Naive thymus-derived CD4-positive, alpha-beta T cell (primary cell): ENCODE results near the gene PIK3CB. TPM values are rescaled to one million over a fixed set of nuclear protein-coding genes. Genes with fewer than 3 reads are reported as not detected.
A peak's percentile ranks its signal among the peaks of the same experiment; 100 is the strongest.

Source experiments
- ATAC-seq: fragments of 150-1000 bp; cut with Tn5 transposase; 2 replicates; pipeline ENCODE4 v1.10.0; 2021; ENCODE audit warnings: mild to moderate bottlenecking, moderate library complexity
- CTCF ChIA-PET: fragments of 350-600 bp; sonication (Branson Sonifier 250); formaldehyde crosslinking; loops from one replicate; lab custom pipeline; 2021; ENCODE audit warnings: antibody characterized with exemption; lab: Charles Lee
- POLR2A ChIA-PET: fragments of 350-600 bp; sonication (Branson Sonifier 250); formaldehyde crosslinking; loops from one replicate; lab custom pipeline; 2021; ENCODE audit warnings: antibody characterized with exemption, inconsistent platforms; lab: Charles Lee
- DNase-seq, 9 donors: peaks; one replicate each; pipeline versions ENCODE4 v3.0.0 to v3.0.0-alpha.2; 2020 to 2022; ENCODE audit warnings: mixed read lengths in 1 of 9
- H3K27ac ChIP-seq: one replicate; pipeline ENCODE4 v1.7.0; 2013; ENCODE audit warnings: mild to moderate bottlenecking, low read depth, low read length, moderate library complexity
- H3K27me3 ChIP-seq, 2 donors: one replicate each; pipeline ENCODE4 v1.7.0; 2013; ENCODE audit warnings: low read length in 2 of 2, mild to moderate bottlenecking in 2 of 2, moderate library complexity in 2 of 2; ENCODE audit not compliant: control insufficient read depth in 2 of 2, insufficient read depth in 2 of 2
- H3K36me3 ChIP-seq, 3 experiments: 1 replicate in 2 of 3; 2 replicates in 1 of 3; pipeline ENCODE4 v1.7.0; 2013; ENCODE audit warnings: low read length in 3 of 3, mild to moderate bottlenecking in 3 of 3, moderate library complexity in 1 of 3; ENCODE audit not compliant: insufficient read depth in 3 of 3, control insufficient read depth in 2 of 3
- H3K4me1 ChIP-seq, 2 donors: one replicate each; pipeline ENCODE4 v1.7.0; 2013; ENCODE audit warnings: low read length in 2 of 2, mild to moderate bottlenecking in 2 of 2, moderate library complexity in 1 of 2; ENCODE audit not compliant: control insufficient read depth in 2 of 2, insufficient read depth in 2 of 2
- H3K4me3 ChIP-seq: 2 replicates; pipeline ENCODE4 v1.7.0; 2013; ENCODE audit warnings: mild to moderate bottlenecking, low read length
- H3K9me3 ChIP-seq, 3 experiments: 1 replicate in 2 of 3; 2 replicates in 1 of 3; pipeline ENCODE4 v1.7.0; 2013; ENCODE audit warnings: low read length in 3 of 3; ENCODE audit not compliant: control insufficient read depth in 2 of 3
- H3K27ac Mint-ChIP-seq, 9 donors: one replicate each; pipeline ENCODE4 v1.8.0; 2020 to 2022; ENCODE audit warnings: mixed read lengths in 9 of 9, mild to moderate bottlenecking in 8 of 9, moderate library complexity in 5 of 9, inconsistent platforms in 2 of 9
- H3K27me3 Mint-ChIP-seq, 5 donors: one replicate each; pipeline ENCODE4 v1.8.0; 2021 to 2022; ENCODE audit warnings: mixed read lengths in 5 of 5, mild to moderate bottlenecking in 1 of 5
- H3K36me3 Mint-ChIP-seq, 5 donors: one replicate each; pipeline ENCODE4 v1.8.0; 2020 to 2022; ENCODE audit warnings: mixed read lengths in 5 of 5, mild to moderate bottlenecking in 3 of 5, inconsistent platforms in 1 of 5
- H3K4me1 Mint-ChIP-seq, 7 donors: one replicate each; pipeline ENCODE4 v1.8.0; 2020 to 2022; ENCODE audit warnings: mixed read lengths in 7 of 7, mild to moderate bottlenecking in 3 of 7, inconsistent platforms in 1 of 7
- H3K4me3 Mint-ChIP-seq, 10 donors: one replicate each; pipeline ENCODE4 v1.8.0; 2020 to 2022; ENCODE audit warnings: mild to moderate bottlenecking in 10 of 10, mixed read lengths in 10 of 10, moderate library complexity in 6 of 10, inconsistent platforms in 2 of 10
- H3K9me3 Mint-ChIP-seq, 11 donors: one replicate each; pipeline ENCODE4 v1.8.0; 2020 to 2022; ENCODE audit warnings: mixed read lengths in 11 of 11, mild to moderate bottlenecking in 4 of 11, inconsistent platforms in 1 of 11, moderate library complexity in 1 of 11
- intact Hi-C, 2 donors: fragments of 100-400 bp; cut with micrococcal nuclease; formaldehyde crosslinking; loops; one replicate each; pipeline ENCODE4 v1.15.1; 2023
- polyA plus RNA-seq, 2 donors: library from polyadenylated mRNA; unstranded; fragments of 300-500 nt; fragmentation: Illumina TruSeq; gene quantifications; one replicate each; pipeline ENCODE4 v1.2.3, GENCODE V29; 2021
- total RNA-seq, 6 experiments: library from RNA in 5 of 6; stranded (reverse) in 5 of 6; gene quantifications; 1 replicate in 5 of 6; 2 replicates in 1 of 6; pipeline ENCODE4 v1.2.3 and lab custom pipeline; 2021 to 2026

Gene PIK3CB
- total RNA-seq = 10 to 100 TPM; 22.2 to 46.9 (median 38.3) TPM
- 10 to 100 TPM; 19.6 to 26.6 TPM for polyA plus RNA-seq
- 22.6 reads per million, percentile 53 among the genes with 10 or more reads in this experiment for total RNA-seq (lab: John Stamatoyannopoulos, UW)

DNA sequence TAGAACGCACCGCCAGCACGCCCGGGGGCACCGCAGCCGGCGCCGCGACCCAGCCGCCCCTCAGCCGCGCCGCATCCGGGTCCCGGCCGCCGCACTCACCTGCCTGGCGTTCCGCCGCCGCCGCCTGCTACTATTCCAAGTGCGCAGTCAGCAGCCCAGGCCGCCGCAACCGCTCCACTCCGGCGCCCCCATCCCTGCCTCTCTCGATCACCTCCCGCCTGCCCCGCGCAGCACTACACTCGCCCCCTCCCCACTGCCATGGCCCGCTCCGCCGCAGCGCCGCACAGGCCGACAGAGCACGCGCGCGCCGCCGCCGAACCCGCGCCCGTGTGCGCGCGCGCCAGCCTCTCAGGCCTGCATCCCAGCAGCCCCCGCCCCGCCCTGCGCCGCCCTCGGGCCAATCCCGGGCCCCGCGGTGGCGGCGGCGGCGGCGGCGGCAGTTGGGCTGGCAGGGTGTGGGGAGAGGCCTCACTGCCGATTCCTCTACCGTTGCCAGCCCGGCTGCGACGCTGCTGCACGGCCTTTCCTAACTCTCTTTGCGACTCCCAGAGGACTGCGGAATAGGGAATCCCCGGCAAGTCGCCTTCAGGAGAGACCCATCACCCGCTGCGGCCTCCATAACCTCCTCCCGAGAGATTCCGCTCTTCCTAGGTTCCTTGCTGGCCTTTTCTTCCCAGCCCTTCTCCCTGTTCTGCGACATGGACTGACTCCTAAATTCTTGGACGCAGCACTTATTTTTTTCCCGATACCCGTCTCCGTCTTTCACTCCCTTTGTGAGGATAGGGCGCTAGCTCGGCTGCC, at the start of gene PIK3CB:
Gene PIK3CB, minus strand, starts transcription at position 333 of the 801 bp plus-strand sequence. CDS start 75,585 bp downstream, outside the sequence.
- Mint-ChIP-seq H3K27ac (peak within 1 kb of the TSS; percentile 90 to 100 (median 99)), H3K4me1 (peaks cover 17 to 34% (median 24%) of the 10 kb centered on the region in 7 donors), H3K9me3 (peaks cover 0 to 10% (median 0%) of the 10 kb centered on the region in 11 donors), H3K27me3 (no peaks in the 10 kb centered on the region), H3K36me3 (peaks cover 0 to 15% (median 11%) of the 10 kb centered on the region in 5 donors), H3K4me3 (peak within 1 kb of the TSS; percentile 84 to 100 (median 96))
- Histone ChIP-seq H3K4me3 (peak within 1 kb of the TSS; percentile 90), H3K36me3 (peaks cover 0 to 4% (median 0%) of the 10 kb centered on the region in 3 experiments), H3K4me1 (peaks cover 16 to 21% of the 10 kb centered on the region in 2 donors), H3K27ac (peak within 1 kb of the TSS; percentile 80), H3K27me3 (no peaks in the 10 kb centered on the region), H3K9me3 (no peaks in the 10 kb centered on the region)
- ChIA-PET POLR2A (interaction anchor here (0.7 to 1.8 kb wide), 9 partner anchors 14 to 240 kb away, joined by 3 to 9 read pairs (median 4); partner anchors contain the start of gene CEP70), CTCF (interaction anchor here (0.5 to 1.3 kb wide), 4 partner anchors 22 to 81 kb away, joined by 3 to 4 read pairs (median 4); no protein-coding TSS in a partner anchor)
- DNase-seq (peak; percentile 80 to 92 (median 90)), ATAC-seq (peak; percentile 93)
- intact Hi-C loops = loop anchor here (1.0 to 5.0 kb wide), 13 partner anchors 19 to 647 kb away; partner anchors contain the start of genes ARMC8 (in 2 of the 2), CEP70 (in 2 of the 2), COPB2 (in 1 of the 2) and MRPS22 (in 1 of the 2)

DNA sequence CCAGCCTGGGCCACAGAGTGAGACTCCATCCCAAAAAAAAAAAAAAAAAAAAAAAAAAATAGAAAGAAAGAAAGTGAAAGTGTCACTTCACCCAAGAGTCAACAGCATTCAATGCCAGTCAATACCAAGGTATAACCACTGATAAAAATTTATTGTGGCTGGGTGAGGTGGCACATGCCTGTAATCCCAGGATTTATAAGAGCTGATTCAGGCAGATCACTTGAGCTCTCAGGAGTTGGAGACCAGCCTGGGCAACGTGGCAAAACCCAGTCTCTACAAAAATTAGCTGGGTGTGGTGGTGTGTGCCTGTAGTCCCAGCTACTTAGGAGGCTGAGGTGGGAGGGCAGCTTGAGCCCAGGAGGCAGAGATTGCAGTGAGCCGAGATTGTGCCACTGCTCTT, 46.5 kb upstream of the PIK3CB start:
- Mint-ChIP-seq H3K9me3 (peaks cover 0 to 10% (median 4%) of the 10 kb centered on the region in 11 donors), H3K4me1 (peaks cover 0 to 6% (median 0%) of the 10 kb centered on the region in 7 donors), H3K27me3 (peaks cover 0 to under 1% (median 0%) of the 10 kb centered on the region in 5 donors), H3K36me3 (peaks cover 0 to 6% (median 4%) of the 10 kb centered on the region in 5 donors), H3K27ac (no peak overlapping the region), H3K4me3 (no peak overlapping the region)
- Histone ChIP-seq H3K27ac (no peak overlapping the region), H3K27me3 (no peaks in the 10 kb centered on the region), H3K4me1 (no peaks in the 10 kb centered on the region), H3K36me3 (no peaks in the 10 kb centered on the region), H3K4me3 (no peak overlapping the region), H3K9me3 (no peaks in the 10 kb centered on the region)
- ChIA-PET CTCF (no interaction called here), POLR2A (no interaction called here)
- no peak for DNase-seq
- ATAC-seq = no peak
- intact Hi-C loops = no loop called here

GRCh38 chr3:138879541-138880380, 45.0 kb upstream of the PIK3CB start:
- Histone ChIP-seq H3K9me3 (peaks cover 0 to 3% (median 0%) of the 10 kb centered on the region in 3 experiments), H3K27ac (no peak overlapping the region), H3K36me3 (no peaks in the 10 kb centered on the region), H3K4me3 (no peak overlapping the region), H3K4me1 (no peaks in the 10 kb centered on the region), H3K27me3 (no peaks in the 10 kb centered on the region)
- CTCF ChIA-PET = no interaction called here
- peaks cover 0 to 14% (median 4%) of the 10 kb centered on the region in 7 donors for H3K4me1 Mint-ChIP-seq
- peak overlapping the region in 1 of 9 donors; percentile 38 for H3K27ac Mint-ChIP-seq
- H3K27me3 Mint-ChIP-seq = peaks cover 0 to 9% (median 0%) of the 10 kb centered on the region in 5 donors
- no peak for DNase-seq
- no peak for ATAC-seq
- no peak overlapping the region for H3K4me3 Mint-ChIP-seq
- intact Hi-C loops = no loop called here
- POLR2A ChIA-PET = no interaction called here
- peaks cover 4 to 14% (median 10%) of the 10 kb centered on the region in 5 donors for H3K36me3 Mint-ChIP-seq
- H3K9me3 Mint-ChIP-seq = peaks cover 6 to 23% (median 10%) of the 10 kb centered on the region in 11 donors

GRCh38 chr3:138877226-138877625, 42.5 kb upstream of the PIK3CB start:
- Histone ChIP-seq H3K27ac (no peak overlapping the region), H3K36me3 (no peaks in the 10 kb centered on the region), H3K4me3 (no peak overlapping the region), H3K4me1 (no peaks in the 10 kb centered on the region), H3K9me3 (peaks cover 0 to 3% (median 0%) of the 10 kb centered on the region in 3 experiments), H3K27me3 (no peaks in the 10 kb centered on the region)
- H3K4me3 Mint-ChIP-seq = no peak overlapping the region
- CTCF ChIA-PET = no interaction called here
- peaks cover 4 to 12% (median 10%) of the 10 kb centered on the region in 5 donors for H3K36me3 Mint-ChIP-seq
- POLR2A ChIA-PET = no interaction called here
- H3K9me3 Mint-ChIP-seq = peaks cover 6 to 23% (median 10%) of the 10 kb centered on the region in 11 donors
- ATAC-seq = no peak
- no peak for DNase-seq
- intact Hi-C loops = no loop called here
- peaks cover 0 to 14% (median 4%) of the 10 kb centered on the region in 7 donors for H3K4me1 Mint-ChIP-seq
- H3K27ac Mint-ChIP-seq = no peak overlapping the region
- H3K27me3 Mint-ChIP-seq = peaks cover 0 to 9% (median 0%) of the 10 kb centered on the region in 5 donors

DNA sequence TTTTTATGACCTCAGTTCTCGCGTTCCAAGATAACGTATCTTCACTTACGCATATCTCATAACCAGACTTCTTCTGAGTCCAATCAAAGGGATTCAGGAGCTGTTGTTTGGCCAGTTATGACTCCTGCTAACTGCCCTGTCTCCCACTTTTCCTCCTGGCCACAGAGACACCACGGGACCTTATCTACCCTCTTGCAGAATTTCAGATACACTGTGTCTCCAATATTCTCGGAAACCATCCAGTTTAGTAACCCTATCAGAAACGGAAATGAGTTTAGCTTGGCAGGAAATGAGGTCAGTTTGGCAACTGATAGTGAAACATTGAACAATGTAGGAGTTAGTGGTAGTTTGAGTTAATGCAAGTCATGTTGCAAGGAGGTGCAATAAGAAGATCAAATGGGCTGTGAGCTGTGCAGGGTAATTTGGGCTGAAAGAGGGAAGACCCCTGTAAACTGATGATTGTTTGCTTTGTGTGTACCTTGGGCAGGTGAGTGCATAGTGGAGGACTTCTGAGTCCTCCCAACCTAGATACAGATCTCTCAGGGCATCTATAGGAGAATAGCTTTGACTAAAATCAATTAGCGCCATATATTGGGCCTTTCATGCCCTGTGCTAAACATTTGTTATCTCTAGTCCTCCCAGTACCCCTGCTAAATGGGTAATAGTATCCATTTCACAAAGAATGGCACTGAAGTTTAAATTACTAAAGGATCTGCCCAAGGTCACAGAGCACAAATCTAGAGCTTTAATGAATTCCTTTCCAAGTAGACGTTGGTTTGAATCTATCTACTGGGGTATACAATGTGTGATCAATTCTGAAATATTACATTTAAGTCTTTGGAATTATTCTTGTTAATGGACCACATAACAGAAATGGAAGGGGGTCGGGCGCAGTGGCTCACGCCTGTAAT, 41.3 kb upstream of the PIK3CB start:
- peaks cover 6 to 23% (median 10%) of the 10 kb centered on the region in 11 donors for H3K9me3 Mint-ChIP-seq
- no peak overlapping the region for H3K27ac Mint-ChIP-seq
- no peaks in the 10 kb centered on the region for H3K27me3 ChIP-seq
- H3K4me1 Mint-ChIP-seq = peaks cover 0 to 14% (median 4%) of the 10 kb centered on the region in 7 donors
- ChIA-PET CTCF (interaction anchor here (0.7 kb wide), 1 partner anchor 40 kb away, joined by 3 read pairs; no protein-coding TSS in a partner anchor), POLR2A (no interaction called here)
- intact Hi-C loops = no loop called here
- DNase-seq (no peak), ATAC-seq (peak; percentile 83)
- H3K4me3 Mint-ChIP-seq = peak overlapping the region in 1 of 10 donors; percentile 3
- no peak overlapping the region for H3K4me3 ChIP-seq
- no peak overlapping the region for H3K27ac ChIP-seq
- peaks cover 0 to 9% (median 0%) of the 10 kb centered on the region in 5 donors for H3K27me3 Mint-ChIP-seq
- H3K9me3 ChIP-seq = peaks cover 0 to 3% (median 0%) of the 10 kb centered on the region in 3 experiments
- H3K36me3 ChIP-seq = no peaks in the 10 kb centered on the region
- H3K36me3 Mint-ChIP-seq = peaks cover 4 to 12% (median 10%) of the 10 kb centered on the region in 5 donors
- H3K4me1 ChIP-seq = no peaks in the 10 kb centered on the region
